Measurements from ENCODE around the gene DMD.

DNA sequence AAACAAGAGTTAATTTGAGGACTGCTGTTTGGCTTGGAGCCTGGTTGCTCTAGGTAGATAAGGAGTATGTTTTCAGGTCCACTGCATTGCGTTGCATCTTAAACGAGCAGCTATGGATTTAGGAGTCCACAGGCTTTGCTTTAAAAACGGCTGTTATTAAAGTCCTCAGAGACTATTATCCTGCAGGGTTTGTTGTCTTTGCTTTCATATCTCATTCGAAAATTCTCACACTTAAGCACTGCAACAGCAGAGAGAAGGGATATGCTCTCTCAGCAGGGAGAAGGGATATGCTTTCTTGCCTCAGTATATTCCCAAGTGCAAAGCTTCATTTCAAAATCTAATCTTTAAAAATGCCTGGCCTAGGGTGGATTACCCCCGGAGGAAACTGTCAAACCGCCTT lies 1694.8 kb downstream of the DMD start:
- TF ChIP-seq, protein P1, sequence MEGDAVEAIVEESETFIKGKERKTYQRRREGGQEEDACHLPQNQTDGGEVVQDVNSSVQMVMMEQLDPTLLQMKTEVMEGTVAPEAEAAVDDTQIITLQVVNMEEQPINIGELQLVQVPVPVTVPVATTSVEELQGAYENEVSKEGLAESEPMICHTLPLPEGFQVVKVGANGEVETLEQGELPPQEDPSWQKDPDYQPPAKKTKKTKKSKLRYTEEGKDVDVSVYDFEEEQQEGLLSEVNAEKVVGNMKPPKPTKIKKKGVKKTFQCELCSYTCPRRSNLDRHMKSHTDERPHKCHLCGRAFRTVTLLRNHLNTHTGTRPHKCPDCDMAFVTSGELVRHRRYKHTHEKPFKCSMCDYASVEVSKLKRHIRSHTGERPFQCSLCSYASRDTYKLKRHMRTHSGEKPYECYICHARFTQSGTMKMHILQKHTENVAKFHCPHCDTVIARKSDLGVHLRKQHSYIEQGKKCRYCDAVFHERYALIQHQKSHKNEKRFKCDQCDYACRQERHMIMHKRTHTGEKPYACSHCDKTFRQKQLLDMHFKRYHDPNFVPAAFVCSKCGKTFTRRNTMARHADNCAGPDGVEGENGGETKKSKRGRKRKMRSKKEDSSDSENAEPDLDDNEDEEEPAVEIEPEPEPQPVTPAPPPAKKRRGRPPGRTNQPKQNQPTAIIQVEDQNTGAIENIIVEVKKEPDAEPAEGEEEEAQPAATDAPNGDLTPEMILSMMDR (conservative IDR thresholded peaks at IDR 0.05 in 1 of 2, IDR thresholded peaks at IDR 0.05 in 1 of 2; ENCODE audit: low read depth in 1 of 2, low read length in 2 of 2): no peak
- TF ChIP-seq EZH2 (IDR thresholded peaks at IDR 0.05; ENCODE audit: low read length, missing control alignments): no peak
